NOMO-1 treated with DMSO at 0.1 percent for 48 hours (cell line): ENCODE data around the gene SIM1.

Experiments
- DNase-seq: peaks from one replicate; lab custom pipeline; 2025; ENCODE audit not compliant: unreplicated experiment; lab: John Stamatoyannopoulos, UW

The SIM1 gene, protein sequence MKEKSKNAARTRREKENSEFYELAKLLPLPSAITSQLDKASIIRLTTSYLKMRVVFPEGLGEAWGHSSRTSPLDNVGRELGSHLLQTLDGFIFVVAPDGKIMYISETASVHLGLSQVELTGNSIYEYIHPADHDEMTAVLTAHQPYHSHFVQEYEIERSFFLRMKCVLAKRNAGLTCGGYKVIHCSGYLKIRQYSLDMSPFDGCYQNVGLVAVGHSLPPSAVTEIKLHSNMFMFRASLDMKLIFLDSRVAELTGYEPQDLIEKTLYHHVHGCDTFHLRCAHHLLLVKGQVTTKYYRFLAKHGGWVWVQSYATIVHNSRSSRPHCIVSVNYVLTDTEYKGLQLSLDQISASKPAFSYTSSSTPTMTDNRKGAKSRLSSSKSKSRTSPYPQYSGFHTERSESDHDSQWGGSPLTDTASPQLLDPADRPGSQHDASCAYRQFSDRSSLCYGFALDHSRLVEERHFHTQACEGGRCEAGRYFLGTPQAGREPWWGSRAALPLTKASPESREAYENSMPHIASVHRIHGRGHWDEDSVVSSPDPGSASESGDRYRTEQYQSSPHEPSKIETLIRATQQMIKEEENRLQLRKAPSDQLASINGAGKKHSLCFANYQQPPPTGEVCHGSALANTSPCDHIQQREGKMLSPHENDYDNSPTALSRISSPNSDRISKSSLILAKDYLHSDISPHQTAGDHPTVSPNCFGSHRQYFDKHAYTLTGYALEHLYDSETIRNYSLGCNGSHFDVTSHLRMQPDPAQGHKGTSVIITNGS

GRCh38 chr6:100464903-100465700 is at the start of gene SIM1:
Gene SIM1 (minus strand): TSS chr6:100464921. CDS start chr6:100463468, 1,453 bp downstream.
- DNase-seq = peak; percentile 75

GRCh38 chr6:100512203-100512862 is 47.6 kb upstream of the SIM1 start:
- no peak for DNase-seq

- no peak for DNase-seq
These were observed 44.4 kb upstream of the SIM1 start for GRCh38 chr6:100509101-100509500.

- no peak for DNase-seq
These were observed 41.9 kb upstream of the SIM1 start for GRCh38 chr6:100506651-100507050.

GRCh38 chr6:100504786-100505737 is 40.3 kb upstream of the SIM1 start:
- no peak for DNase-seq

- no peak for DNase-seq
These were observed 38.5 kb upstream of the SIM1 start for GRCh38 chr6:100503043-100503705.

GRCh38 chr6:100493206-100493888 is 28.6 kb upstream of the SIM1 start:
- no peak for DNase-seq

GRCh38 chr6:100491952-100492670 is 27.4 kb upstream of the SIM1 start:
- DNase-seq = no peak

DNA sequence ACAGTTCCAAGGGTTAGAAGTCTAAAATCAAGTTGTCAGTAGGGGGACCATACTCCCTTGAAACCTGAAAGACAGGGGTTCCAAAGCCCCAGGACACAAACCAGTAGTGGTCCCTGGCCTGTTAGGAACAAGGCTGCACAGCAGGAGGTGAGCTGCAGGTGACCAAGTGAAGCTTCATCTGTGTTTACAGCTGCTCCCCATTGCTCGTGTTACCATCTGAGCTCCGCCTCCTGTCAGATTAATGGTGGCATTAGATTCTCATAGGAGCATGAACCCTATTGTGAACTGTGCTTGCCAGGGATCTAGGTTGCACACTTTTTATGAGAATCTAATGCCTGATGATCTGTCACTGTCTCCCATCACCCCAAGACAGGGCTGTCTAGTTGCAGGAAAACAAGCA is 25.3 kb upstream of the SIM1 start:
- DNase-seq = no peak

DNA sequence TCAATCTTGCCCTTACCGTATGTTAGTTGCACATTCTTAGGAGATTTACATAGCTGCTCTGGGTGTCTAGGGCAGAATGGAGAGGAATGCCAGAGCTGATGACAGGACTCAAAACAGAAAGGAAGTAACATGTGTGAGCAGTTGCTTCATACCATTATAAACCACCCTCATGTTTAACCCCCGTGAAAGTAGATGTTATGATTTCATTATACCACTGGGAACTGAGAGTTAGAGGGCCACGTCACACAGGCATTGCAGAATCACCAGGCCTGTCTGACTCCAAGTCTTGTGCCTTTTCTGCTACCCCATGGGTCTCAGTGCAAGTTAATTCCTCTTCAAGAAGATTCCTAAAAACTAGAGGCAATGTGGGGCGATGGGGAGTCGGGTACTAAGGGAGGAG is 23.5 kb upstream of the SIM1 start:
- DNase-seq = peak; percentile 79

DNA sequence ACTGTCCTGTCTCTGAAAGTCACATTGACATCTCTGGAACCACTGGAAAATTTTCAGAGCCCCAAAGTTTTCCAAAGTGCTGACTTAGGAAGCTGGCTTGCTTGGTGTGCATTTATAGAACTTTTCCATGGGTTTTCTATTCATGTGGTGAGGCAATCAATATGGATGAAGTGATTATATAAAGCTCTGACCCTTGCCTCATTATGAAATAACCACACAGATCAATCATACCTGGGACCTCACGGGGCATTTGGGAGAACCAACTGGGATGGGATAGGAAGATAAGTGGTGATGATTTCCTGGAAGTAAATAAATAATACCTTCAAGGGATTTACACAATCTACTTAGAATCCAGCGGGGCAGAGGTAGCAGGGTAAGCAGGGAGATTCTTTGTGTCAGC is 22.9 kb upstream of the SIM1 start:
- DNase-seq = no peak

DNA sequence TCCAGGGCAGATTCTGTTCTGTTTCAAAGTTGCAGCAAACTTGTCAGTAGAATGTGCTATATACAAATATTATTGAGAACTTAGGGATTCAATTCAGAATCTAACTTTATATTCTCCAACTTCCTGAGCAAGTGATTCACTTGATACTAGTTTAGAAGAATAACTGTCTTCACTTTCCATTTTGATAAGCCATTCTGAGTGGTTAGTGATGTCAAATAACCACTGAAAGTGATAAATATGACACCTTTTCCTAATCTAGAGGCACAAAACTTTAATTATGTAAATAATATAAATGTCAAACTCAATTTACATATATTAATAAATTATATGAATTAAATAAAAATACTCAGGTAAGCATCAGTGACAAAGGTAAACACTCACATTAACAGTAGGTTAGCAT is 20.5 kb upstream of the SIM1 start:
- no peak for DNase-seq

DNA sequence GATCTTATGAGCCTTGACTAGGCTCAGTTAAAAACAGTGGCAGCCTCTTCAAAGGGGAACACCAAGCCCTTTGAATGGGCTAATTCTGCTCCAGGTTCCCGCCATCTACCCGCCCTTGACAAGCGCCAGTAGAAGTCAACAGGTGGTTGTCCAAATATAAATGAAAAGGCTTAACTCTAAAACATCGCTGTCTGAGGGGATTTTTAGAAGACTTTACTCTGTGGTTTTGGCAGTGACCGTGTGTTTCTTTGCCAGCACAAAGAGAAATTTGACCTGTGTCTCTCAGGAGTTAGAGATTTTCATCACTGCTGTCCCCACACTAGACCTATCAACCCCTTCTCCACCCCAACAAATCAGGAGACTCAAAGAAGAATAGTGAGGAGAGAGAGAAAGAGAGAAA is 19.8 kb upstream of the SIM1 start:
- no peak for DNase-seq

GRCh38 chr6:100482698-100483097 is 18.0 kb upstream of the SIM1 start:
- DNase-seq = no peak

DNA sequence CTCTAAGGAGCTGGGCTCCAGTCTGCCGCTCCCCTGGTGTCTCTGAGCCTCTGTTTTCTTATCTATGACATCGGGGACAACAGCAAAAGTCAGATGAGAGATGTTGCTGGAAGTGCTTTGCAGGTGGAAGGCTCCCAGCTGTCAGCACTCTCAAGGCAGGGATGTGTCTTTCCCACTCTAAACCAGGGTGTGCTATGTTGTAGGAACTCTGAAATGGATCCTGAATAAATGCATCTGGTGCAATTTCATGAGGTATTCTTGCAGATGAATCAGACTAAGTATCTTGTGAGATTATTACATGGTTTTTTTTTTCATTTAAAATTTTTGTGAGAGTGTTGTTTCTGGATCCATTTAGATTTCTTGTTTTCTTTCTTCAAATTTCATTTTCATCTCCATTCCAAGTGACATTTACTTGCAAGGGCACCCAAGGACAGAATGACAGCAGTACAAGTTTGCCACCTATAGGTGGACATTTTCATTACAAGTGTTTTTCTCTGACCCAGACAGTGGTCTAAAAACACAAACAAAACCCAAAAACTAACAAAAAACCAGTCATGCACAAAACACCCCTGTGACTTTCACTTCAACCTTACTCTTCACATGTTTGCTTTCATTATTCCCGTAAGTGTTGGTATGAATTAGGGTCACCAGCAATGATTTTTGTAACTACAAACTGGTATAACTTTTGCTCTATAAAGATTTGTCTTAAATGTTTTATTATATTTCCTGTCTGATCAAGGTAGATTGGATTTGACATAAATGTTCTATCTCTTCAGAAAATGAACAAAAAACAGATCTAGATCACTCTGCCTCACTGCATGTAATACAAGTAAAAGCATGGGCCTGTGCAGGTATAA is 14.7 kb upstream of the SIM1 start:
- peak; percentile 7 for DNase-seq

GRCh38 chr6:100475554-100476320 is 11.0 kb upstream of the SIM1 start:
- DNase-seq = no peak
